ENCODE data around the gene AP1S1.
"Not testable (repeated sequence)": the region's sequence is repeated elsewhere in the genome, so short reads cannot be mapped to it uniquely, and the experiment has no call there.

AP1S1 gene

GRCh38 chr7:101108961-101109360, 45.3 kb upstream of the AP1S1 start:
- Histone ChIP-seq H3K4me3 (replicated peaks; ENCODE audit: insufficient read depth, low read length) (no peak overlapping the region), H3K27me3 (ENCODE audit: insufficient read depth, poor library complexity, severe bottlenecking) (no peaks in the 10 kb centered on the region), H3K27ac (replicated peaks) (peak overlapping the region; percentile 66)
- no peak for DNase-seq (ENCODE audit: low read depth in 1 of 2, low spot score in 1 of 2)
- TF ChIP-seq CTCF (IDR thresholded peaks at IDR 0.05; ENCODE audit: insufficient read depth, low read length) = no peak
- no peak for TF ChIP-seq GABPA (IDR thresholded peaks at IDR 0.05; ENCODE audit: low read depth)
- TF ChIP-seq POLR2AphosphoS5 (IDR thresholded peaks at IDR 0.05; ENCODE audit: low read depth) = no peak
- TF ChIP-seq SPI1 (IDR thresholded peaks at IDR 0.05; ENCODE audit: borderline replicate concordance, low read depth) = no peak
- TF ChIP-seq REST (IDR thresholded peaks at IDR 0.05; ENCODE audit: insufficient replicate concordance, low read depth) = no peak

GRCh38 chr7:101109368-101109767, 44.9 kb upstream of the AP1S1 start:
- Histone ChIP-seq H3K4me3 (replicated peaks; ENCODE audit: insufficient read depth, low read length) (no peak overlapping the region), H3K27ac (replicated peaks) (no peak overlapping the region), H3K27me3 (ENCODE audit: insufficient read depth, poor library complexity, severe bottlenecking) (no peaks in the 10 kb centered on the region)
- no peak for DNase-seq (ENCODE audit: low read depth in 1 of 2, low spot score in 1 of 2)
- TF ChIP-seq GABPA (IDR thresholded peaks at IDR 0.05; ENCODE audit: low read depth) = no peak
- TF ChIP-seq SPI1 (IDR thresholded peaks at IDR 0.05; ENCODE audit: borderline replicate concordance, low read depth) = no peak
- TF ChIP-seq POLR2AphosphoS5 (IDR thresholded peaks at IDR 0.05; ENCODE audit: low read depth) = no peak
- no peak for TF ChIP-seq REST (IDR thresholded peaks at IDR 0.05; ENCODE audit: insufficient replicate concordance, low read depth)
- no peak for TF ChIP-seq CTCF (IDR thresholded peaks at IDR 0.05; ENCODE audit: insufficient read depth, low read length)

- Histone ChIP-seq H3K4me3 (replicated peaks; ENCODE audit: insufficient read depth, low read length) (no peak overlapping the region), H3K27me3 (ENCODE audit: insufficient read depth, poor library complexity, severe bottlenecking) (no peaks in the 10 kb centered on the region), H3K27ac (replicated peaks) (no peak overlapping the region)
- no peak for DNase-seq (ENCODE audit: low read depth in 1 of 2, low spot score in 1 of 2)
- no peak for TF ChIP-seq POLR2AphosphoS5 (IDR thresholded peaks at IDR 0.05; ENCODE audit: low read depth)
Measured at GRCh38 chr7:101111261-101111660, 43.0 kb upstream of the AP1S1 start.

- H3K27ac ChIP-seq (replicated peaks) = no peak overlapping the region
- no peaks in the 10 kb centered on the region for H3K27me3 ChIP-seq (ENCODE audit: insufficient read depth, poor library complexity, severe bottlenecking)
- TF ChIP-seq POLR2AphosphoS5 (IDR thresholded peaks at IDR 0.05; ENCODE audit: low read depth) = no peak
- TF ChIP-seq CTCF (IDR thresholded peaks at IDR 0.05; ENCODE audit: insufficient read depth, low read length) = no peak
- no peak for TF ChIP-seq GABPA (IDR thresholded peaks at IDR 0.05; ENCODE audit: low read depth)
- no peak for TF ChIP-seq SPI1 (IDR thresholded peaks at IDR 0.05; ENCODE audit: borderline replicate concordance, low read depth)
- TF ChIP-seq REST (IDR thresholded peaks at IDR 0.05; ENCODE audit: insufficient replicate concordance, low read depth) = no peak
- no peak overlapping the region for H3K4me3 ChIP-seq (replicated peaks; ENCODE audit: insufficient read depth, low read length)
- DNase-seq (ENCODE audit: low read depth in 1 of 2, low spot score in 1 of 2) = no peak
Measured at GRCh38 chr7:101112233-101112632, 42.0 kb upstream of the AP1S1 start.

GRCh38 chr7:101113140-101113539, 41.1 kb upstream of the AP1S1 start:
- not testable (repeated sequence) for H3K27ac ChIP-seq (replicated peaks); H3K27me3 ChIP-seq (ENCODE audit: insufficient read depth, poor library complexity, severe bottlenecking); H3K4me3 ChIP-seq (replicated peaks; ENCODE audit: insufficient read depth, low read length); DNase-seq (ENCODE audit: low read depth in 1 of 2, low spot score in 1 of 2)

All from HL-60 (cell line).